HG03342 (cell line): ENCODE results near the gene COL26A1.

Source experiments
- ATAC-seq: cut with Tn5 transposase; IDR thresholded peaks from one replicate; pipeline ENCODE4 v1.9.1; 2021; ENCODE audit warnings: mild to moderate bottlenecking, moderate library complexity; ENCODE audit not compliant: unreplicated experiment

COL26A1 gene

GRCh38 chr7:101562531-101563197 lies 200.0 kb downstream of the COL26A1 start:
- ATAC-seq = no peak

GRCh38 chr7:101563198-101563901 lies 200.7 kb downstream of the COL26A1 start:
- ATAC-seq = no peak

GRCh38 chr7:101563943-101564777 lies 201.5 kb downstream of the COL26A1 start:
- no peak for ATAC-seq

- ATAC-seq = no peak
Observed at GRCh38 chr7:101564778-101565211, 202.1 kb downstream of the COL26A1 start.

- no peak for ATAC-seq
Observed at GRCh38 chr7:101565601-101566209, 203.0 kb downstream of the COL26A1 start.

GRCh38 chr7:101567230-101567629 lies 204.6 kb downstream of the COL26A1 start:
- no peak for ATAC-seq

GRCh38 chr7:101572156-101572555 lies 209.5 kb downstream of the COL26A1 start:
- no peak for ATAC-seq

GRCh38 chr7:101575168-101575567 lies 212.5 kb downstream of the COL26A1 start:
- no peak for ATAC-seq

- ATAC-seq = no peak
Observed at GRCh38 chr7:101575721-101576120, 213.0 kb downstream of the COL26A1 start.

GRCh38 chr7:101576998-101577397 lies 214.3 kb downstream of the COL26A1 start:
- ATAC-seq = no peak

GRCh38 chr7:101578552-101578951 lies 215.9 kb downstream of the COL26A1 start:
- no peak for ATAC-seq

- ATAC-seq = no peak
Observed at GRCh38 chr7:101580596-101580995, 217.9 kb downstream of the COL26A1 start.

- ATAC-seq = no peak
Observed at GRCh38 chr7:101581891-101582290, 219.2 kb downstream of the COL26A1 start.

GRCh38 chr7:101582971-101583370 lies 220.3 kb downstream of the COL26A1 start:
- ATAC-seq = no peak

GRCh38 chr7:101586078-101586905 lies 223.6 kb downstream of the COL26A1 start:
- ATAC-seq = no peak

GRCh38 chr7:101586906-101587677 lies 224.4 kb downstream of the COL26A1 start:
- ATAC-seq = no peak

- ATAC-seq = no peak
Observed at GRCh38 chr7:101588131-101588935, 225.7 kb downstream of the COL26A1 start.

- no peak for ATAC-seq
Observed at GRCh38 chr7:101589052-101589451, 226.4 kb downstream of the COL26A1 start.
